HUES64 (cell line): ENCODE data around the gene PRKCB.
"Not testable (repeated sequence)": the region's sequence is repeated elsewhere in the genome, so short reads cannot be mapped to it uniquely, and the experiment has no call there.

Experiments
- H3K27ac ChIP-seq: 2 replicates; pipeline ENCODE4 v1.7.0; 2013; ENCODE audit warnings: low read depth, low read length, inconsistent platforms
- H3K27me3 ChIP-seq: 2 replicates; pipeline ENCODE4 v1.6.1; 2013; ENCODE audit warnings: mild to moderate bottlenecking, low read length; ENCODE audit not compliant: insufficient read depth
- H3K36me3 ChIP-seq: 2 replicates; pipeline ENCODE4 v1.6.1; 2013; ENCODE audit warnings: mild to moderate bottlenecking, low read length; ENCODE audit not compliant: insufficient read depth
- H3K4me1 ChIP-seq: 2 replicates; pipeline ENCODE4 v1.6.1; 2013; ENCODE audit warnings: mild to moderate bottlenecking, low read length, moderate library complexity; ENCODE audit not compliant: insufficient read depth
- H3K4me3 ChIP-seq: 2 replicates; pipeline ENCODE4 v1.5.1; 2013; ENCODE audit warnings: mild to moderate bottlenecking, low read length, moderate library complexity
- H3K9ac ChIP-seq: 2 replicates; pipeline ENCODE4 v1.6.1; 2013; ENCODE audit warnings: mild to moderate bottlenecking, low read depth, low read length
- H3K9me3 ChIP-seq: 2 replicates; pipeline ENCODE4 v1.6.1; 2013; ENCODE audit warnings: low read depth, low read length; ENCODE audit not compliant: insufficient read depth
- WGBS: fragments of 150-250, 120-280 bp; methylation state at CpG from one replicate; pipeline ENCODE4 v1.1.7; 2013; ENCODE audit warnings: missing lambda C conversion rate; 5-methylcytosine and 5-hydroxymethylcytosine counted together

PRKCB gene

DNA sequence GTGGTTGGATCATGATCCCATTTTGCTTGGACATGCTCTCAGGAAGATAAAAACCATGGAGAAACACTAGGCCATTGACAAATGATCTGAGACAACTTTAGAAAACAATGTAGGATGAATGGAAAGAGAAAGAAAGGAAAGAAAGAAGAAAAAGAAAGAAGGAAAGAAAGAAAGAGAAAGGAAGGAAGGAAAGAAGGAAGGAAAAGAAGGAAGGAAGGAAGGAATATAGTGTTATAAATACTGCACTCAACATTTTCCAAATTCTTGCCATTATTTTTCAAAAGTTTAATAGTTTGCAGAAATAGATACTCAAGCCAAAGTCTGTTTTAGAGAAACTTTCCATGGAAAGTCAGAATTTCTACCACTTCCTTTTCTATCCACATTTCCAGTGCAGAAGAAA lies 381.2 kb downstream of the PRKCB start:
- H3K27ac ChIP-seq: no peak overlapping the region
- H3K27me3 ChIP-seq: 0 out of 2 replicates have a peak, but pooled peaks cover 3% of the 10 kb centered on the region
- H3K36me3 ChIP-seq: no peaks in the 10 kb centered on the region
- no peaks in the 10 kb centered on the region for H3K9me3 ChIP-seq
- H3K4me1 ChIP-seq: peaks cover 17% of the 10 kb centered on the region
- no peak overlapping the region for H3K9ac ChIP-seq
- no peak overlapping the region for H3K4me3 ChIP-seq

DNA sequence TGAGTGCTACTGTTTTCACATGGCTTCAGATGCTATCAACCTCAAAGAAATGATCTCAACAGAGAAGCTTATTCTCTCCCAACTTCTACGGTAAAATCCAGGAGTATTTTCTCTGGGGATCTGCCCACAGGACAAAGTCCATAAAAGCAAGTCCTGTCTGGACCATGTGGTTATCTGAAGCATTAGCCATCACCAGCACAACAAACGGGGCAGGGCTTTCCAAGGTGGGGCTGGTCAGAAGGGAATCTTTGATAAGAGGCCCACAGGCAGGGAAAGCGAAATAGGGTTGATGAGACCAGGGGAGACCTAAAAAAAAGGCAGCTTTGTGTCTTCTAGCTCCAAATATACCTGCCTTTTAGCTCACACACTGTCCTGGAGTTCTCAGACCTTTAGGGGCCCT lies 381.7 kb downstream of the PRKCB start:
- Histone ChIP-seq H3K9me3 (no peaks in the 10 kb centered on the region), H3K27me3 (0 out of 2 replicates have a peak, but pooled peaks cover 3% of the 10 kb centered on the region), H3K4me3 (no peak overlapping the region), H3K4me1 (peaks cover 17% of the 10 kb centered on the region), H3K9ac (no peak overlapping the region), H3K36me3 (no peaks in the 10 kb centered on the region), H3K27ac (no peak overlapping the region)
- WGBS: 91% methylated on average over 3 of the region's 3 CpGs

DNA sequence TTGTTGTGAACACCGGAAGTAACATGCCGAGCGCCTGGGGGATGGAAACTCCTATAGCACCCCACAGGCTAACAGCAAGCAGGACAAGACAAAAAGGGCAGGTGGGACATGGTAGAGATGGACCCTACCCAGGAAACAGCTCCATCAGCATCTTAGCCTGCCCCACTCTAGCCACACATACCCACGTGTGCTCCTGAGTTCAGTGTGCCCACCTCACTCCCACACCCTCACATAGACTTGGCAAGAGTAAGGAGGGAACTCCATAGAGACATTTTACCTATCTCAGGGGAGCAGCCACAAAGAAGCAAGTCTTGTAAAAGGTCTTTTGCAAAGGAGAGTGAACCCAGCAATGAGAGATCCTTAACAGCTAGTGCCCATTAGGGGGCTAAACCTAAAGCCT lies 382.5 kb downstream of the PRKCB start:
- H3K27me3 ChIP-seq: 0 out of 2 replicates have a peak, but pooled peaks cover 3% of the 10 kb centered on the region
- WGBS: 93% methylated on average over 4 of the region's 4 CpGs
- H3K4me3 ChIP-seq: no peak overlapping the region

DNA sequence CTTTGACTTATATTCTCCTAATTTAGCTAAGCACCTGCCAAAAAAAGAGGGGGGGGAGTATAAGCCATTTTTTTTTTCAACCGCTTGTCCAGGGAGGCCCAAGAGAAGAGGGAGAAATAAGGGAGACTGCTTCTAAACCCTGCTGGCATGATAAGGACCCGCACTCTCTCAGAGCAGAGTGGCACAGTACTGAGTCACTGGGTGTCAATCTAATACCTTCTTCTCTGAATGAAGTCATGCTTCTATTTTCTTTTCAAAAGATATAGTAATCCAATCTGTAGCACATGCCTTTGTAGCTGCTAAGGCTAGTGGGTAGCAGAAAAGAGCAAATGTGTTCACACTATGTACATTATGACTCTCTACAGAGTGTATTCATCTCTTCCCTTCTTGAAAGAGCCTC lies 385.4 kb downstream of the PRKCB start:
- Histone ChIP-seq H3K4me1 (peaks cover under 1% of the 10 kb centered on the region; the same call in 1 of the 2 replicates), H3K27ac (no peak overlapping the region), H3K36me3 (no peaks in the 10 kb centered on the region), H3K4me3 (no peak overlapping the region), H3K9me3 (no peaks in the 10 kb centered on the region), H3K27me3 (0 out of 2 replicates have a peak, but pooled peaks cover 3% of the 10 kb centered on the region), H3K9ac (no peak overlapping the region)
- WGBS: 92% methylated on average over 2 of the region's 2 CpGs

More for the DNA sequence above, 382.5 kb downstream of the PRKCB start:
- Histone ChIP-seq H3K4me1 (peaks cover 17% of the 10 kb centered on the region), H3K36me3 (no peaks in the 10 kb centered on the region), H3K9ac (no peak overlapping the region), H3K27ac (no peak overlapping the region), H3K9me3 (no peaks in the 10 kb centered on the region)

DNA sequence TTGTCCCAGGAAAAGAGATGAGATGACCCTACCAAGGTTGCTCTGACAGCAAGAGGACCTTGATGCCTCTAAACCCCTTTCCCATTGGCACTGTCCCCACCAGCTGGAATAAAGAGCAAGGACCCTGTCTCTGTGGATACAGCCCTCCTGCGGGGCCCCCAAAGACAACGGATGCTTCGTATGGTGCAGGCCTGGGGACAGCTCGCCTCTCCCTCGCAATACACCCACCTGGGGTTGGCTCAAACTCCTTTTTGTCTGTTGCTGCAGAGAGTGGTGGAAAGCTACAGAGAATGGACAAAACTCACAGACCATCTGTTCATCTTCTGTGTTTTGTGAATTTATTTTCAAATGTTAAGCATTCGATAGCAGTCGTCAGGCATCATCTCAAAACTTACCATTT lies 392.7 kb downstream of the PRKCB start:
- Histone ChIP-seq H3K4me3 (no peak overlapping the region), H3K27me3 (no peaks in the 10 kb centered on the region), H3K9me3 (no peaks in the 10 kb centered on the region), H3K27ac (no peak overlapping the region), H3K9ac (no peak overlapping the region), H3K36me3 (no peaks in the 10 kb centered on the region), H3K4me1 (no peaks in the 10 kb centered on the region)
- 93% methylated on average over 7 of the region's 7 CpGs for WGBS

DNA sequence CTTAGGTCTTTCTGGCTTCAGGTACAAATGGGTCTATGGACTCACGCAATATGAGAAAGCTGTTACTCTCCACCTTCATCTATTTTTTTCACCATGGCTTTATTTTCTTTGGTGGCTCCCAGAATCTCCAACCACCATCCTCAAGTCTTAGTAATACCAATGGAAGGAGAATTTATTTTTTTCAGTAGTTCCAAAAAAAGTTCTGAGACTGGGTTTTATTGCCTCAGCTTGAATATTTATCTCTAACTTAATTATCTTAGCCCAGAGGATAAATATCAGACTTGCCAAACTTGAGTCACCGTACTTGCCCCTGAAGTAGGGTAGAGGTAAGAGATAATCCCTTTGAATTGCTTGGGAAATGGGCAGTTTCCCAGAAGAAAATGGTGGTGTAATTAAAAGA lies 397.2 kb downstream of the PRKCB start:
- no peaks in the 10 kb centered on the region for H3K9me3 ChIP-seq
- no peak overlapping the region for H3K27ac ChIP-seq
- no peaks in the 10 kb centered on the region for H3K4me1 ChIP-seq
- no peaks in the 10 kb centered on the region for H3K36me3 ChIP-seq
- WGBS: 99% methylated on average over 2 of the region's 2 CpGs
- H3K9ac ChIP-seq: no peak overlapping the region
- no peaks in the 10 kb centered on the region for H3K27me3 ChIP-seq
- no peak overlapping the region for H3K4me3 ChIP-seq

DNA sequence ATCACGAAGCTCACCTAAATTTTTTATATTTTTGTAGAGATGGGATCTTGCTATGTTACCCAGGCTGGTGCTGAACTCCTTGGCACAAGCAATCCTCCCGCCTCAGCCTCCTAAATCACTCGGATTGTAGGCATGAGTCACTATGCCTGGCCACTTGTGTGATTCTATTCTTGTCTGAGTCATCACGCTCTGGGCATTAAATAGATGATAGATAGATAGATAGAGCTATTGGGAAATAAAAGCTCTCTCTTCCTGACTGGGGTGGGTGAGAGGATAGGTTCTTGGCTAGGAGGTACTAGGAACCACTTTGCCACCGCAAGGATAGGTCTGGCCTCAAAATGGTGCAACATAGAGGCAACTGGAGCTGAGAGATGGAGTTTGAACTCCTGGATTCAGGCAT lies 399.0 kb downstream of the PRKCB start:
- no peak overlapping the region for H3K27ac ChIP-seq
- no peaks in the 10 kb centered on the region for H3K36me3 ChIP-seq
- 97% methylated on average over 5 of the region's 5 CpGs for WGBS
- no peaks in the 10 kb centered on the region for H3K4me1 ChIP-seq
- H3K27me3 ChIP-seq: no peaks in the 10 kb centered on the region
- H3K9ac ChIP-seq: no peak overlapping the region
- no peak overlapping the region for H3K4me3 ChIP-seq
- H3K9me3 ChIP-seq: no peaks in the 10 kb centered on the region; the same call in 1 of the 2 replicates

DNA sequence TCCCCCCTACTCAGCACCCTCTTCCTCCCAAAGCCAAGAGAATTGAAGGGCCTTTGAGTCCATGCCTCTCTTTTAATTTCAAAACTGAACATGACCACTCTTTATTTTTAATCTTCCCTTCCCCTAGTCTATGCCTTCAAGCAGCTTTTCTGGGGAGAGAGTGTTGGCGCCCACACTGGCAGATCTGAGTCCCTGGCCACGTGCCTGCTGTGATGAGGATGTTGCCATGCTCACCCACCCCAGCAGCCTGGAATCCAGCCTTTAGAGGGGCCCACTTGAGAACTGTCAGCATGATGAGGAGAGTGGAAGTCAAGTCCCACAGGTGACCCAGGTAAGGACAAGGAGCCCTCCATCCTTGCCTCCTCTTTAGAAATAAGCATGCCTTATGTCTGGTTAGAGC lies 400.0 kb downstream of the PRKCB start:
- no peaks in the 10 kb centered on the region for H3K27me3 ChIP-seq
- H3K9ac ChIP-seq: no peak overlapping the region
- H3K9me3 ChIP-seq: no peaks in the 10 kb centered on the region; the same call in 1 of the 2 replicates
- no peaks in the 10 kb centered on the region for H3K36me3 ChIP-seq
- no peaks in the 10 kb centered on the region for H3K4me1 ChIP-seq
- H3K27ac ChIP-seq: no peak overlapping the region
- H3K4me3 ChIP-seq: no peak overlapping the region
- 80% methylated on average over 2 of the region's 2 CpGs for WGBS

DNA sequence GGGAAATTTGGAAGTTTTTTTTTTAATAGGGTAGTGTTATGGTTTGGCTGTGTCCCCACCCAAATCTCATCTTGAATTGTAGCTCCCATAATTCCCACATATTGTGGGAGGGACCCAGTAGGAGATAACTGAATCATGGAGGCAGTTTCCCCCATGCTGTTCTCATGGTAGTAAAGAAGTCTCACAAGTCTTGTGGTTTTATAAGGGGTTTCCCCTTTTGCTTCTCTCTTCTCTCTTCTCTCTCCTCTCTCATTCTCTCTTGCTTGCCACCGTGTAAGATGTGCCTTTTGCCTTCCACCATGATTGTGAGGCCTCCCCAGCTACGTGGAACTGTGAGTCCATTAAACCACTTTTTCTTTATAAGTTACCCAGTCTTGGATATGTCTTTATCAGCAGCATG lies 403.1 kb downstream of the PRKCB start:
- not testable (repeated sequence) for H3K27me3 ChIP-seq, H3K4me1 ChIP-seq, H3K36me3 ChIP-seq, H3K9ac ChIP-seq, H3K4me3 ChIP-seq, H3K27ac ChIP-seq, H3K9me3 ChIP-seq
- WGBS: 88% methylated on average over 2 of the region's 2 CpGs

DNA sequence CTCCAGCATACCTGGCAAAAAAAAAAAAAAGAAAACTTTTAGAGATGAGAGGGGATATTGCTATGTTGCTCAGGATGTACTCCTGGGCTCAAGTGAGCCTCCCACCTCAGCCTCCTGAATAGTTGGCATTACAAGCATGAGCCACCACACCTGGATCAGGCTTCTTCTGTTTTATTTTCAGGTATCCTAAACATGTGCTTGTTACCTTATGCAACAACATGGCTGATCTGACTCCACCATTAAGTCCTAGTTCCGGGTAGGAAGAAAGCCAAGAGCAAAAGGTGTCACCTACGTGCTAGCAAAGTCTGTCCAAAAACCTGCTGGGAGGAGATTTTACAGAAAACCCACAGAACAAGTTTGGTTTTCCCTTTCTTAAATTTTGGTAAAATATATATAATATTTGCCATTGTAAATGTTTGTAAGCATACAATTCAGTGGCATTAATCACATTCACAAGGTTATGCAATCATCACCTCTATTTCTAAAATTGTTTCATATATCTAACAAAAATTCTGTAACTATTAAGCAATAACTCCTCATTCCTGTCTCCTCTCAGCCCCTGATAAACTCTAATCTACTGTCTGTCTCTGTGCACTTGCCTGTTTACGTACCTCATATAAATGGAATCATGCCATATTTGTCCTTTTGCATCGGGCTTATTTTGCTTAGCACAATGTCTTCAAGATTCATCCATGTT lies 411.3 kb downstream of the PRKCB start:
- 93% methylated on average over 4 of the region's 4 CpGs for WGBS
- H3K36me3 ChIP-seq: no peaks in the 10 kb centered on the region
- H3K9me3 ChIP-seq: no peaks in the 10 kb centered on the region
- no peak overlapping the region for H3K4me3 ChIP-seq
- H3K27me3 ChIP-seq: no peaks in the 10 kb centered on the region
- H3K9ac ChIP-seq: no peak overlapping the region
- no peaks in the 10 kb centered on the region for H3K4me1 ChIP-seq
- no peak overlapping the region for H3K27ac ChIP-seq

DNA sequence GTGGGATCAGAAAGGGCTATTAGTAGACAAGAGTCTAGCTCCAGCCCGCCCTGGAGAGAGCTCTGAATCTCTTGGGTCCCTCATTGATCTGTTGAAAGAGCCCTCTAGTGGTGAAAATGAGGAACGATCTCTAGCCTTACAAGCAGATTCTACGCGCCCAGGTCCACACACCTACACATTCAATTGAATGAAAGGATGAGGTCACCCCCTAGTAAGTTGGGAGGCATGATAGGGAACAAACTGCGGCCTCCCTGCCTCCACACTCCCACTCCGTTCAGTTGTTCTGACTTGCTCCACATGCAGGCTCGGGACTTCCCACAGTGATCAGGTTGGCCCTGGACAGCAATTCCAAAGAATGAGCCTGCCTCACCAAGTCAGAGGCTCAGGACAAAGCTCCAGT lies 417.4 kb downstream of the PRKCB start:
- H3K9me3 ChIP-seq: no peaks in the 10 kb centered on the region
- H3K9ac ChIP-seq: no peak overlapping the region
- H3K27ac ChIP-seq: no peak overlapping the region
- H3K4me3 ChIP-seq: no peak overlapping the region
- H3K4me1 ChIP-seq: no peaks in the 10 kb centered on the region
- WGBS: 13% methylated on average over 7 of the region's 7 CpGs
- H3K36me3 ChIP-seq: no peaks in the 10 kb centered on the region
- peaks cover 49% of the 10 kb centered on the region for H3K27me3 ChIP-seq
